Type B pancreatic cell (in vitro differentiated cells): ENCODE results near the gene HIF3A. TPM values are rescaled to one million over a fixed set of nuclear protein-coding genes. Genes with fewer than 3 reads are reported as not detected.

Experiments
- DNase-seq: peaks from one replicate; pipeline ENCODE4 v3.0.0; 2021; ENCODE audit warnings: mixed read lengths; ENCODE audit not compliant: unreplicated experiment; ENCODE audit errors: extremely low spot score
- H3K27ac Mint-ChIP-seq: 2 replicates; pipeline ENCODE4 v1.8.0; 2021; ENCODE audit warnings: mild to moderate bottlenecking, mixed read lengths
- H3K27me3 Mint-ChIP-seq: 2 replicates; pipeline ENCODE4 v1.8.0; 2021; ENCODE audit warnings: mixed read lengths
- H3K36me3 Mint-ChIP-seq: 2 replicates; pipeline ENCODE4 v1.8.0; 2021; ENCODE audit warnings: mixed read lengths
- H3K4me1 Mint-ChIP-seq: one replicate; pipeline ENCODE4 v1.8.0; 2021; ENCODE audit warnings: mixed read lengths; ENCODE audit not compliant: unreplicated experiment
- H3K4me3 Mint-ChIP-seq: 2 replicates; pipeline ENCODE4 v1.8.0; 2021; ENCODE audit warnings: mild to moderate bottlenecking, mixed read lengths
- H3K9me3 Mint-ChIP-seq: 2 replicates; pipeline ENCODE4 v1.8.0; 2021; ENCODE audit warnings: mixed read lengths
- total RNA-seq: library from RNA; stranded (reverse); gene quantifications from 2 replicates; pipeline ENCODE4 v1.2.1, GENCODE V29; 2021; ENCODE audit warnings: low replicate concordance
- TF ChIP-seq, protein P1 (sequence below): fragments of 200-600 bp; sonication (generic); conservative IDR thresholded peaks from 2 replicates; pipeline ENCODE4 v1.5.0; 2021; ENCODE audit warnings: antibody characterized with exemption, mild to moderate bottlenecking

Gene HIF3A
- total RNA-seq, 1 donor from 2014 or later, result 62.4 TPM

GRCh38 chr19:46364359-46364758, 67.5 kb downstream of the HIF3A start:
- Mint-ChIP-seq H3K27ac (no peak overlapping the region), H3K27me3 (no peaks in the 10 kb centered on the region), H3K4me3 (no peak overlapping the region), H3K4me1 (peaks cover 17% of the 10 kb centered on the region), H3K9me3 (no peaks in the 10 kb centered on the region), H3K36me3 (peaks cover 21% of the 10 kb centered on the region)
- TF ChIP-seq, protein P1, sequence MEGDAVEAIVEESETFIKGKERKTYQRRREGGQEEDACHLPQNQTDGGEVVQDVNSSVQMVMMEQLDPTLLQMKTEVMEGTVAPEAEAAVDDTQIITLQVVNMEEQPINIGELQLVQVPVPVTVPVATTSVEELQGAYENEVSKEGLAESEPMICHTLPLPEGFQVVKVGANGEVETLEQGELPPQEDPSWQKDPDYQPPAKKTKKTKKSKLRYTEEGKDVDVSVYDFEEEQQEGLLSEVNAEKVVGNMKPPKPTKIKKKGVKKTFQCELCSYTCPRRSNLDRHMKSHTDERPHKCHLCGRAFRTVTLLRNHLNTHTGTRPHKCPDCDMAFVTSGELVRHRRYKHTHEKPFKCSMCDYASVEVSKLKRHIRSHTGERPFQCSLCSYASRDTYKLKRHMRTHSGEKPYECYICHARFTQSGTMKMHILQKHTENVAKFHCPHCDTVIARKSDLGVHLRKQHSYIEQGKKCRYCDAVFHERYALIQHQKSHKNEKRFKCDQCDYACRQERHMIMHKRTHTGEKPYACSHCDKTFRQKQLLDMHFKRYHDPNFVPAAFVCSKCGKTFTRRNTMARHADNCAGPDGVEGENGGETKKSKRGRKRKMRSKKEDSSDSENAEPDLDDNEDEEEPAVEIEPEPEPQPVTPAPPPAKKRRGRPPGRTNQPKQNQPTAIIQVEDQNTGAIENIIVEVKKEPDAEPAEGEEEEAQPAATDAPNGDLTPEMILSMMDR, result no peak
- DNase-seq, result no peak

DNA sequence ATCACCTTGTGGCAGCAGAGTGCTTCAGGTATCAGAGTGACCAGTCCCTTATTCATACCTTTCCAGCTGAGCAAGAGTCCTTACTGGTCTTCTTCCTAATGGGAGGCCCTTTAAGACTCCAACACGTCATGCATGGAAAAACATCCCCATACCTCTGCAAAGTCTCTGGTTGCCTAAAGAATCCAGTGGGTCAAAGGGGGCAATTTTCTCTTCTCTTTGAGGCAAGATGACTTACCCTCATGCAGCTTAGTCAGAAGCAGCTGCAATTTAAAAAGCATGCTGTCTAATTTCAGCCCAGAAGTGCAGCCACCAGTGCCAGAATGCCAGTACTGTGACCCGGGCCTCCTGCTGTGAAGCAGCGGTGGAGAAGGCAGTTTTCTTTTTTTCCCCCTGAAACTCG, 68.7 kb downstream of the HIF3A start:
- DNase-seq, result no peak
- peaks cover 21% of the 10 kb centered on the region for H3K36me3 Mint-ChIP-seq
- H3K4me3 Mint-ChIP-seq, result no peak overlapping the region
- no peak overlapping the region for H3K27ac Mint-ChIP-seq
- H3K27me3 Mint-ChIP-seq, result no peaks in the 10 kb centered on the region
- H3K4me1 Mint-ChIP-seq, result peaks cover 17% of the 10 kb centered on the region
- TF ChIP-seq, protein P1, result no peak
- no peaks in the 10 kb centered on the region for H3K9me3 Mint-ChIP-seq

DNA sequence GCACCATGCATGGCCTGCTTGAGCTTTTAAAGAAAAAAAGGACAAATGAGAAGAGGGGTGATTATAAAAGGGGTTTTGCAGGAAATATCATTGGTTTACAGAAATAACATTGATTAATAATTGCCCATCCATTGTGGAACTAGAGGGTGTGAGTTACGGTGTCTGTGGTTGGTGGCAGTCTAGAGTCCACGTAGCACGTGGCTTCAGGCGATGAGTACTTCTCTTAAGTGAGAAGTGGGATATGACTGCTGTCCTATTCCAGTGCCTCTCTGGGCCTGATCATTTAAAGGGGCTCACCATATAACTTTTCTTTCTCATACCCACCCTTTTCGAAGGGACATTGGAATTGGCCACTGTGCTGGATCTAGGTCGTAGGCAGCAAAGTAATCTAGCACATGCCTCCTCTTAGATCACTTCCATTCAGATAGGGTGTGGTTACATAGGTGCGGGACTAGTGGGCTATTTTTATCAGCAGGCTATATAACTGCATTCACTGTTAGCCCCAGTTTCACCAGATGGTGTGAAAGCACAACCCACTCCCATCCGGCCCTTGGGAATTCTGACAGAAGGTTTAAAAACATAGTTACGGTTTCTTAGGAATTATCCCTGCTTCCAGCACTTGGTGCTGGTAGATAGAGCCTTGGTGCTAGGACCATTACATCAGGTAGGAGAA, 69.9 kb downstream of the HIF3A start:
- H3K27me3 Mint-ChIP-seq, result no peaks in the 10 kb centered on the region
- peaks cover 24% of the 10 kb centered on the region for H3K4me1 Mint-ChIP-seq
- DNase-seq, result no peak
- H3K36me3 Mint-ChIP-seq, result peaks cover 20% of the 10 kb centered on the region
- peak overlapping the region; percentile 50 for H3K27ac Mint-ChIP-seq
- no peak overlapping the region for H3K4me3 Mint-ChIP-seq
- H3K9me3 Mint-ChIP-seq, result no peaks in the 10 kb centered on the region
- TF ChIP-seq, protein P1, result no peak

GRCh38 chr19:46367426-46367825, 70.6 kb downstream of the HIF3A start:
- Mint-ChIP-seq H3K27ac (no peak overlapping the region), H3K36me3 (peaks cover 17% of the 10 kb centered on the region), H3K9me3 (no peaks in the 10 kb centered on the region), H3K27me3 (no peaks in the 10 kb centered on the region), H3K4me1 (peaks cover 31% of the 10 kb centered on the region), H3K4me3 (no peak overlapping the region)
- TF ChIP-seq, protein P1, result no peak
- DNase-seq, result no peak

GRCh38 chr19:46368116-46368515, 71.3 kb downstream of the HIF3A start:
- peaks cover 17% of the 10 kb centered on the region for H3K36me3 Mint-ChIP-seq
- TF ChIP-seq, protein P1, result no peak
- no peak for DNase-seq
- H3K4me1 Mint-ChIP-seq, result peaks cover 31% of the 10 kb centered on the region
- no peak overlapping the region for H3K27ac Mint-ChIP-seq
- no peaks in the 10 kb centered on the region for H3K27me3 Mint-ChIP-seq
- H3K9me3 Mint-ChIP-seq, result no peaks in the 10 kb centered on the region
- no peak overlapping the region for H3K4me3 Mint-ChIP-seq
